Measurements from ENCODE around the gene STK16.

GRCh38 chr2:219245899-219246230 lies 586 bp downstream of the STK16 start:
- TF ChIP-seq CTCF (IDR thresholded peaks at IDR 0.05; ENCODE audit: poor library complexity) (no peak), EZH2phosphoT487 (IDR thresholded peaks at IDR 0.05; ENCODE audit: low read depth, severe bottlenecking, unreplicated experiment) (no peak), EZH2 (IDR thresholded peaks at IDR 0.05; ENCODE audit: borderline replicate concordance) (no peak)

All from hepatocyte (in vitro differentiated cells).